Activated CD4-positive, alpha-beta T cell treated with anti-CD3 and anti-CD28 coated beads, Interleukin-10, Interleukin-2, amounts not matched to agents 100 ng/mL and 50 ng/mL, durations not matched to agents 16 hours and 8 hours (primary cell): Measurements from ENCODE around the gene CACNA1B.
"Not testable (repeated sequence)": the region's sequence is repeated elsewhere in the genome, so short reads cannot be mapped to it uniquely, and the experiment has no call there.

Experiments used
- DNase-seq: peaks from one replicate; pipeline ENCODE4 v3.0.0-alpha.2; 2020

CACNA1B gene

GRCh38 chr9:138103111-138103848 is 225.7 kb downstream of the CACNA1B start:
- no peak for DNase-seq

GRCh38 chr9:138103849-138104206 is 226.2 kb downstream of the CACNA1B start:
- no peak for DNase-seq

GRCh38 chr9:138104251-138105122 is 226.9 kb downstream of the CACNA1B start:
- no peak for DNase-seq

GRCh38 chr9:138105123-138105415 is 227.5 kb downstream of the CACNA1B start:
- no peak for DNase-seq

GRCh38 chr9:138105561-138106505 is 228.3 kb downstream of the CACNA1B start:
- no peak for DNase-seq

- DNase-seq, result not testable (repeated sequence)
Measured at GRCh38 chr9:138107039-138107438, 229.5 kb downstream of the CACNA1B start.

- no peak for DNase-seq
Measured at GRCh38 chr9:138111607-138112006, 234.0 kb downstream of the CACNA1B start.

GRCh38 chr9:138112090-138112748 is 234.6 kb downstream of the CACNA1B start:
- no peak for DNase-seq

GRCh38 chr9:138112791-138113600 is 235.4 kb downstream of the CACNA1B start:
- no peak for DNase-seq

GRCh38 chr9:138113701-138114325 is 236.2 kb downstream of the CACNA1B start:
- DNase-seq, result not testable (repeated sequence)

- DNase-seq, result no peak
Measured at GRCh38 chr9:138114501-138115245, 237.1 kb downstream of the CACNA1B start.

GRCh38 chr9:138115506-138115905 is 237.9 kb downstream of the CACNA1B start:
- DNase-seq, result no peak

- DNase-seq, result no peak
Measured at GRCh38 chr9:138116521-138116920, 238.9 kb downstream of the CACNA1B start.

- DNase-seq, result no peak
Measured at GRCh38 chr9:138117101-138117750, 239.6 kb downstream of the CACNA1B start.

GRCh38 chr9:138117836-138118235 is 240.3 kb downstream of the CACNA1B start:
- no peak for DNase-seq

- no peak for DNase-seq
Measured at GRCh38 chr9:138118601-138119071, 241.1 kb downstream of the CACNA1B start.

GRCh38 chr9:138119202-138120027 is 241.8 kb downstream of the CACNA1B start:
- no peak for DNase-seq

- DNase-seq, result no peak
Measured at GRCh38 chr9:138120072-138120471, 242.5 kb downstream of the CACNA1B start.
